HG03103 (cell line): Measurements from ENCODE around the gene EVC2.

Experiments
- ATAC-seq: cut with Tn5 transposase; IDR thresholded peaks from one replicate; pipeline ENCODE4 v1.9.1; 2021; ENCODE audit warnings: low read depth; ENCODE audit not compliant: unreplicated experiment

Gene EVC2

DNA sequence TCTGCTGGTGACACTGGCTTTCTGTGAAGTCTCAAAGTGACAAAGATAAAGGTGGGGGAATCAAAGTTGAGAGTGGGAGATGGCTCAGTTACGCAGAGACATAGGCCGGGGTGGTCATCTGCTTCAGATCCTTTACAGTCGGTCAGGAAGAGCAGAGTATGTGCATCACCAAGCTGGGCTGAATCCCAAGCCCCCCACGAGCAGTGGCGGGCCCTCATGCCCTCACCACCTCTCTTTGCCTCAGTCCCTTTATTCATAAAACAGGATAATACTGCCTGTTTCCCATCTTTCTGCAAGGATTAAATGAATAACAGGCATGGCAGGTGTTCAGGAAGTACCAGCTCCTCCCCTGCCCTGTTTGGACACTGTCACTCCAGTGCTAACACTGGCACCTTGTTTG lies 135.6 kb downstream of the EVC2 start:
- ATAC-seq = no peak

DNA sequence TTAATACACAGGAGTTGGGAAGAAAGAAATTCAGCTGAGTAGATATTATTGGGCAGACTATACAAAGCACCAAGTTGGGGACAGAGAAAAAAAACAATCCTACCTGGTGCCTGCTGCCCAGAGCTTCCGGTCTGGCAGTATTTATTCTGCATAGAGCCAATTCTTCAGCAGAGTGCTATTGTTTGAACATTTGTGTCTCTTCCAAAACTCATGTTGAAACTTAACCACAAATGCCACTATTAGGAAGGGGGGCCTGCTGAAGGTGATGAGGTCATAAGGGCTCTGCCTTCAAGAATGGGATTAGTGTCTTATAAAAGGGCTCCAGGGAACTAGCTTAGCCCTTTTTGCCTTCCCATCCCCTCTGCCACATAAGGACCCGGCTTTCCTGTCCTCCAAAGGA lies 136.2 kb downstream of the EVC2 start:
- ATAC-seq = no peak

DNA sequence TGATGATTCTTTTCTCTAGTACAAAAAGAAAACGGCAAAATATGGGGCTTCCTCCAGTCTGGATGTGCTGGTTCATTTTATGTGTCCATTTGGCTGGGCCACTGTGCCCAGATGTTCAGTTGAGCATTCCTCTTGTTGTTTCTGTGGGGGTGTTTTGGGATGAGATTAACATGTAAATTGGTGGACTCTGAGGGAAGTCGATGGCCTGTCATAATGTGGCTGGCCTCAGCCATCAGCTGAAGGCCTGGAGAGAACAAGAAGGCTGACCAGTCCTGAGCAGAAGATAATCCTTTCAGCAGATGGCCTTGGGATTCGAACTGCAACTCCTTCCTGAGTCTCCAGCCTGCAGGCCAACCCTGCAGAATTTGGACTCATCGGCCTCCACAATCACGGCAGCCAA lies 136.7 kb downstream of the EVC2 start:
- no peak for ATAC-seq

DNA sequence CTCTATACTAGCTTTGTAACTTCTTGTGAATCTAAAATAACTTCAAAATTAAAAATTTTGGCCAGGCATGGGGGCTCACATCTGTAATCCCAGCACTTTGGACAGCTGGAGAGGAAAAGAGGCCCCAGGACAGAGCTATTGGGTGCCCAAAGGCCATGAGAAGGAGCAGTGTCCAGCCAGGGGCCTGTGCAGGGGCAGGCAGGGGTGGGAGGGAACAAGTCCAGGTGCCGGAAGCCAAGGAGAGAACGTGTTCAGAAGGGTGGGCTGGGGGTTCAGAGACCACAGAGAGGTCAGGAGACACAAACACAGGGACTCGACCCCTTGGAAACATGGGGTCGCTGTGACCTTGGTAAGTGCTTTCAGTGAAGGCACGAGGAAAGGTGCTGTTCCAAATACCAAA lies 138.9 kb downstream of the EVC2 start:
- ATAC-seq = no peak

DNA sequence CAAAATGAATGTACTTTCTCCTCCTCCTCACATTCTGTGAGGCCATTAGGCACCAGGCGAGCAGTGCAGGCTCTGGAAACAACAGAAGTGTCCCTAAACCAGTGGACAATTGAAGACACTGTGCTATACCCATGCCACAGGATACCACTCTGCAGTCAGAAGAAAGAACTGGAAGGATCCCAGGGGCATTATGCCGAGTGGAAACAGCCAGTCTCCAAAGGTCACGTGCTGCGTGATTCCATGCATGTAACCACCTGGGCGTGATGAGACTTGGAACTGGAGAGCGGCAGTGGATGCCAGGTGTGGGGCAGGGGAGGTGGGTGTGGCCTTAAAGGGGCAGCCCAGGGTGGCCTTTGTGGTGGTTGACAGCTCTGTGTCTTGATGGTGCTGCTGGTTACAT lies 139.4 kb downstream of the EVC2 start:
- no peak for ATAC-seq

DNA sequence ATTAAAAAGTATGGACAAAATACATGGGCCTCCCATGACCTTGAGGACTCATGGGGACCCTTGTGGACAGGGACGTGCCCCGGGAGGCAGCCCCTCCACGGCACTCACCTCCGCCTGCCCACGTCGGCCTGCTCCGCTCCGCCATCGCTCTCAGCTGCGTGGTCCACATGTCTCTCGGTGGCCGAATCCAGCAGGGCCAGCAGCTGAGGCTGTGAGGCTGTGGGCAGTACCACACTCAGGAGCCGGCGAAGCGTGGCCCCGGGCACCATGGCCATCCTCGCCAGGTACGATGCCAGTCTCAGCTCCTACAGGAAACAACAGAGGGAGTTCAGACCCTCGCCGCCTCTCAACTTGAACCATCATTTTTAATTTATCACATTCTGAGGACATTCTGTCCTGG lies 140.0 kb downstream of the EVC2 start:
- ATAC-seq = no peak

DNA sequence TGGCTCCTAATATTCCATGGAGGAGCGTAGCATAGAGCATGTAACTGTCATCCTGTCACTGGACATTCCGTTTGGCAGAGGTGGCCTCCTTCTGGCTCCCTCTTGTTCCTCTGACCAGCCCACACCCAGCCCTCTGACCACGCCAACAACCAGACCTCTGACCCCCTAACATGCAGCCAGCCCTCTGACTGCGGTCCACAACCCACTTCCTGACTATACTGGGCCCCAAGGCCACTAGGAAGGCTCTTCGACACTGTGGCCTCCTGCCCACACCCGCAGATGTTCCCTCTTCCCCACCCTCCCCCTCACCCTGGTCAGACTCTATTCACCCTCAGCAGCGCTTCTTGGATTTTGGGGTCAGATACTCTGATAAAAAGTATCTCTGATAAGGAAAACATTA lies 141.4 kb downstream of the EVC2 start:
- ATAC-seq = no peak

DNA sequence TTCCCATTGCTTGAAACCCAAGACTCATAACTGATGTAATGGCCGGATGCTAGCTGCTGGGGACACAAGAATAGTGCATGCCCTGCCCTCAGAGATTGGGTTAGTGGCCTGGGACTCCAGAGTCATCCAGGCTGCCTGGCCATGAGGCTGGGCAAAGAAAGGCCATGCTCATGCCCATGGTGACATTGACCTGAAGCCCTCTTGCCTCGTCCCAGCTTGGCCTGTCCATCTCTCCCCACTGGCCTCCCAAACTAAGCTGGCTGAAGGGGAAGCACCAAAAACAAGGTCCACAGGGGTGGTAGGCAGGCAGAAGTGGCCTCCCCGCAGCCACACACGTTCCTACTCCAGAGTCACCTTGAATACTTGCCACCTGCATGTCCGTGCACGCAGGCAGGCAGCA lies 141.8 kb downstream of the EVC2 start:
- ATAC-seq = no peak

DNA sequence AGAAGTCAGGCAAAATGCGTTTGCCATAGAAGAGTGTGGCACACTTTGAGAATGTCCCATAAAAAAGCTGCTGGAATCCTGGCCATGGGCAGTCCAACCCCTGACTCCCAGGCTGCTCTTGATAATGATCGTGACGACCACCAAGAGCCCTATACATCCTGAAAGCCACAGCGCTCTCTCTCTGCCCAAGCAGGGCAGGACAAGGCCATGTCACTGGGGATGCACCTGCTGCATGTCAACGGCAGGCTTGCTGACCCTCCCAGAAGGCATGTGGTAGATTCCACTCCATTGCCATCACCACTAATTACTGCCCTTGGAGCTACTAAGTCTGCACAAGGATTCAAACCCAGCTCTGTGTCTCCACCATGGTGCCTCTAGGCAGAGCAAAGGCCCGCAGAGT lies 144.5 kb downstream of the EVC2 start:
- no peak for ATAC-seq

DNA sequence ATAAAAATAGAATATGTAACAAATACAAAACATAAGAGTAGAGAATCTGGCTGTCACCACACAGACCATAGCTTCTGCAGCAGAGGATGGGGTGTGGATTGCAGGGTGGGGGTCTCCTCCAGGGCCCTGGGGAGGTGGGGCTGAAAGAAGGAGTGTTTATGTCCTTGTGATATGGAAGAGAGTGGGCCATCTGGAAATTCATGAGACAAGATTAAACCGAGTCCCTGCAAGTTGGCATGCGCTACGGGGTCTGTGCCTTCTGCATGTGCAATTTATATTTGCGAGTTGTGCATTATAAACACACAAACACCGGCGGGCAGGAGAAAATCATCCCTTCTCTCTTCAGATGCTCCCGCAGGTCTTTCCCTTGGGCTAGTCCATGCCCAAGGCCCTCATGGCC lies 145.9 kb downstream of the EVC2 start:
- no peak for ATAC-seq

DNA sequence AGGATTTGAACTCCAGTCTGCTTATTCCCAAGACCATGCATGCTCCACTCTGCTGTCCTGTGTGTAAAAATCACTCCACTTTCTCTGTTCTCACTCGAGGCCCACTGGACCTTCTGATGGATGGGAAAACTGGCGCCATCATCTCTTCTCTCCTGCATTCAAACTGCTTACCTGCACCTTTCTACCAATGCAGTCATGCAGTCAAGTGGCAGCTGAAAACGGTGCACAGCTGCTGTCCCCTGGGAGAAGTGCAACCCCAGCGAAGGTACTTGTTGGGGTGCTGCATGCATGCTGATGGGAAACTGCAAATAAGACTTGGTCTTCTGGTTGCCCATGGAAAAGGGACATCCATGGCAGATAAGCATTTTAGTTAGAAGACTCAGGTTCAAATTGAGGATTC lies 147.1 kb downstream of the EVC2 start:
- ATAC-seq = no peak

DNA sequence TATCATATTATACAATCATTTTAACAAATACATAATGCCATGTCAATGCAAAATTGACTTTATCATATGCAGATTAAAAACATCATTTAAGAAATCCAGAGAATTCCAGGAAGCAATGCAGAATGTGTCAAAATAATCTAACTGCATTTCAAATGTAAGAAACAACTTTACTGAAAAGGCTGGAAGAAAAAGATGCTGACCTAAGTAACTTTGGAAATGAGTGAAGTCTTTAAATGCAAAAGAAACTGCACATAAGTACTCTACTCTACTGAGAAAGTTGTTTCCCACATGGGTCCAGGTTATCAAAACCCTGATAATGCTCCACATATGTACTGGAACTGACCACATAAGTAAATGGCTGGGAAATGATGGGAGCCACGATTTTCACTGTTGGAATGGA lies 149.9 kb downstream of the EVC2 start:
- no peak for ATAC-seq

DNA sequence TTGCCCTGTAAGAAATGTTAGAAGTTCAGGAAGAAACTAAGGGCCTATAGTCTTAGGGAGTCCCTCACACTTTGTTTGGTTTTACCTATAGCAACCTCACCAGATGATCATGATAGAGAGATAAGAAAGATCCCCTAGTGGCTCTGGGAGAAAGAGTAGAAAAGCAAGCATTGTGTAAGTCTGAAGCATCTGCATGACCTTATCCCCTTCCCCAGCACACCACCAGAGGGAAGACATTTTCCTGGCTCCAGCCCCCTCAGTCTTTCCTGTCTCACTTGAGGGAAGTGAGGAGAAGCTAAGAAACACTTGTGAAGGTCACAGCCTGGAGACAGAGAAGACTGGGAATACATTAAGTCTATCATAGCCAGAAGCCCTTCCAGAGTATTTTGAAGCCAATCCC lies 154.0 kb downstream of the EVC2 start:
- ATAC-seq = no peak

DNA sequence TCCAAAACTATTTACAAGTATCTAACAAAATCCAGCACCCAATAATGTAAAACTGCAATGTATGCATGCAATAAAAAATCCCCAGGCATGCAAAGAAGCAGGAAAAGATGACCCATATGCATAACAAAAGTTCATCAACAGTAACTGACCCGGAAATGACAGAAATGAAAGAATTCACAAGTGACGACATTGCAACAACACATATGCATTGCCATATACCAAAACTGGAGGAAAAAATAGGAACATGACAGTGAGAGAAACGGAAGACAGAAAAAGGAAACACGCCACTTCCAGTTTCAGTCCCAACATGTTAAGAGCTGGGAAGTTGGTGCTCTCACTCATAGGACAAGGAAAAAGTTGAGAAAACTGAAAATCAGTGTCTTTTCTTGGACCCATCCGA lies 154.6 kb downstream of the EVC2 start:
- ATAC-seq = no peak

DNA sequence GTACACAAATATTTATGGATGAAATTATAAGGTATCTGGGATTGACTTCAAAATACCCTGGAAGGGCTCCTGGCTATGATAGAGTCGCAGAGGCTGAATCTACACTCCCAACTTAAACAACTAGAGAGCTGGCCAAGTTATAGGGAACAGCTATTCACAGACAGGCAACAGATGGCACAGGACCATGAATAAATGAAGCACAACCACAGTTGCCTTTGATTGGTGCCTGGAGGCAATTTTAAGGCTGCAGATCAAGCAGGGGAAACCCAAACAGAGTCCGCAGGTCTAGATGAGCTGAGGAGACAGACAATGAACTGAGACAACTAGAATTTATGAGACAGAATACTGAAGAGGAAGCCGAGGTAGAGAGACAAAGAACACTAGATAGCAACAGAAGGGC lies 155.9 kb downstream of the EVC2 start:
- ATAC-seq = no peak

DNA sequence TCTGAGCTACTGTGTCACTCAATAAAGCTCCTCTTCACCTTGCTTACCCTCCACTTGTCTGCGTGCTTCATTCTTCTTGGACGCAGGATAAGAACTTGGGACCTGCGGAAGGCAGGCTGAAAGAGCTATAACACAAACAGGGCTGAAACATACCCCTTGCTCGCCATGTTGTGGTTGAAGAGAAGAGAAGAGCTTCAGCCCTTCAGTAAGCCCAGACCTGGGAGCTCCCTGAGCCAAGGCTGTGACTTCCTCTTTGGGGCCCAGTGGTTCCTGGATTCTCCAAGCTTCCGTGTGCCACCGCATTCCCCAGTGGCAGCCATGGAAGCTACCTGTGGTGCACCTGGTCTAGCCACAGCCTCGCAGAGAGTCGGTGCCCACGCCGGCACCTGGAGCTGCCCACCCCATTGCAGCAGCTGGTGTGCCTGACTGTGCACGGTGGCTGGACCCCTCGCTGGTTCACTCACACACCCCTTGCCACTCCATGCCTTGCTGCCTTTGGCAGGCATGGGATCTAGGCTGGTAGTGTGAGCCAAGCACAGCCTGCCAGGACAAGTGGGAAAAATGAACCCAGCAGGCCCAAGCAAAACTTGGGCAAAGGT lies 160.6 kb downstream of the EVC2 start:
- ATAC-seq = no peak

DNA sequence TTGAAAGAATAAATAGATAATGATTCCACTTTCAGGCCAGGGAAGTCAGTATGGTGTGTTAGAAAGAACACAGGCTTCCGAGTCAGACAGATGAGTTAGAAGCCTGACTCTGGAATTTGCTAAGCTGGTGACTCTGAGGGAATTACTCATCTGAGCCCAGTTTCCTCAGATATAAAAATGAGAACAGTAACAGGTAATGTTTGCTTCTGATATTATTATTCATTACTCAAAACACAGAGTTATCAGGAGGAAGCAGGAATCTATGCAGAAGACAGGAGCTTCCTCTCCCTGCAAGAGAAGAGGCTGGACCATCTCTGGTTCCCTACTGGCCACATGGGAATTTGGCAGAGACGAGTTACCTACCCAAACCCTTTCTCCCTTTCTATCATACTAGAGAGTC lies 163.1 kb downstream of the EVC2 start:
- ATAC-seq = no peak

DNA sequence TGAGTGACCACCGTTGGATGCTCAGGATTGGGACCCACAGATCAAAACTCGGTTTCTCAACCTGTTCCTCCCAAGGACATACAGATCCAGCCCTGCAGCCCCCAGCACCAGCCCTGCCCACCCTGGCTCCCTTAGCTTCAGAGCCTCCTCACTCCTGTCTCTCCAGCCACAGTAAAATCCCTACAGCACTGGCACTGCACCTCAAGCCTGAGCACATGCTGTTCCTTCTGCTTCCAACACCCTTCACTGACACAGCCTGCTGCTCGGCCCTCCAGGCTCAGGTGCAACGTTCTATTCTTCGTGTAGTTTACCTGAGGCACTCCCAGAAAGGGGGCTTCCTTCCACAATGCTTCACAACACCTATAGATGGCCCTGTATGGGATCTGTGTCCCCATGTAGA lies 163.6 kb downstream of the EVC2 start:
- no peak for ATAC-seq

DNA sequence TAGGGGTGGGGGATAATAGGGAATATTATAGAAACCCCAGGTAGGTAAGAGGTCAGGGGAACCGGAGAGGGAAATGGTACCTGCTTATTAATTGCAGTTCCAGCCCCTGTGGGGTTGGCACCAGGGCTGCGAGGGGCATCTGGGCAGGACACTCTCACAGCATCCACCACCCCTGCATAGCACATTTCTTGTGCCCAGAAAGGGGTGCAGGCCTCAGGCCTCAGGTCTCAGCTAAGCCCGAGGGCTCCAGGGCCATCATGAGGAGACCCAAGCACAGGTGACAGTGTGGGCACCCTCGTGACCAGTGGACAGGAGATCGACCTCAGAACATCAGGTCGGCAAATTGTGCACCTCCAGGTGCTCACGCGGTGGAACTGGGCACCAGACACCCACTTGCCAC lies 164.7 kb downstream of the EVC2 start:
- ATAC-seq = no peak

DNA sequence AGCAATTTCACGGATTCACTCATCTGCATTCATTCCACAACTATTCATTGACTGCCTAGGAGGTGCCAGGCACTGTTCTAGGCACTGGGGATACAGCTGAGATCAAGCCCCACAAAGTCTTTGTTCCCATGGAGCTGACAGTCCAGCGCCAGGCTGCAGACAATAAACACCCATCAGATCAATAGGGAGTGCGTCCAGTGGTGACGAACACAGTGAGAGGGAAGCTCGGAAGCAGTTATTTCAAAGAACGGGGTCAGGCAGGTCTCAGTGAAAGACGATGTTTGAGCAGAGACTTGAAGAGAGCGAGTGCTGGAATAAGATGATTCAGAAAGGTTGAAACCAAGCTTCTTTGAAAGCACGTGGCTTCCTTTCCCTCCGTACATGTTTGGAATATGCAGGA lies 167.2 kb downstream of the EVC2 start:
- ATAC-seq = no peak

DNA sequence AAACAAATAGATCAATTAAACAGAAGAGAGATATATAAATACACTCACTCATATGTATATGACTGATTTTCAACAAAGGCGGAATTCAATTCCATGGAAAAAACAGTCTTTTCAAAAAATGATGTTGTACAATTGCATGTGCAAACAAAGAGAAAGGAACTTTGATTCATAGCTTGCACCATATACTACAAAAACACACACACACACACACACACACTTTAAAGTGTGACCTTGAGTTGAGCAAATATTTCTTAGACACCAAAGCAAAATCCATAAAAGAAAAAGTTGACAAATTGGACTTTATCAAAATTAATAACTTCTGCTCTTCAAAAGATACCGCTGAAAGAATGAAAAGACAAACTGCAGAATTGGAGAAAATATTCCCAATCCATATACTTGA lies 168.8 kb downstream of the EVC2 start:
- ATAC-seq = no peak

DNA sequence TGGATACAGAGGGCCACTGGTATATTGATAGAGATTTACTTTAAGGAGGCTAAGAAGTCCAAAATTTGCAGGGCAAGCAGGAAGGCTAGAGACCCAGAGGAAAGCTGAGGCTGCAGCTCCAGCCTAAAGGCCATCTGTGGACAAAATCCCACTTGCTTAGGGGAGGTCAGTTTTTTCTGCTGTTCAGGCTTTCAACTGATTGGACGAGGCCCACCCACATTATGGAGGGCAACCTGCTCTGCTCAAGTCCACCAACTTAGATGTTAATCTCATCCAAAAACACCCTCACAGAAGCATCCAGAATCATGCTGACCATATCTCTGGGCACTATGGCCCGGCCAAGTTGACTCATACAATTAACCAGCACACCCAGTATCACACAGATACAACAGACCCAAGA lies 176.3 kb downstream of the EVC2 start:
- no peak for ATAC-seq

DNA sequence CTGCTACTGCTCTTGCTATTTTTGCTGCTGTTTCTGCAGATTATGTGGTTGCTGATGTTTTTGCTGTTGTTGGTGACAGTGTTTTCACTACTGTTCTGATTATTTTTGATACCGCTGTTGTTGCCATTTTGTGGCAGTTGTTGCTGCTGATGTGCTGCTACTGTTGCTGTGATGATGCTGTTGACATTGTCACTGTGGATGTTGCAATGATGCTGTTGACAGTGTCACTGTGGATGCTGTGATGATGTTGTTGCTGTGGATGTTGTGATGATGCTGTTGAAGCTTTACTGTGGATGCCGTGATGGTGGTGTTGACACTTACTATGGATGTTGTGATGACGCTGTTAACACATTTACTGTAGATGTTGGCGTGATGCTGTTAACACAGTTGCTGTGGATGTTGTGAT lies 180.3 kb downstream of the EVC2 start:
- no peak for ATAC-seq
